ENCODE data around the gene ENO4.

DNA sequence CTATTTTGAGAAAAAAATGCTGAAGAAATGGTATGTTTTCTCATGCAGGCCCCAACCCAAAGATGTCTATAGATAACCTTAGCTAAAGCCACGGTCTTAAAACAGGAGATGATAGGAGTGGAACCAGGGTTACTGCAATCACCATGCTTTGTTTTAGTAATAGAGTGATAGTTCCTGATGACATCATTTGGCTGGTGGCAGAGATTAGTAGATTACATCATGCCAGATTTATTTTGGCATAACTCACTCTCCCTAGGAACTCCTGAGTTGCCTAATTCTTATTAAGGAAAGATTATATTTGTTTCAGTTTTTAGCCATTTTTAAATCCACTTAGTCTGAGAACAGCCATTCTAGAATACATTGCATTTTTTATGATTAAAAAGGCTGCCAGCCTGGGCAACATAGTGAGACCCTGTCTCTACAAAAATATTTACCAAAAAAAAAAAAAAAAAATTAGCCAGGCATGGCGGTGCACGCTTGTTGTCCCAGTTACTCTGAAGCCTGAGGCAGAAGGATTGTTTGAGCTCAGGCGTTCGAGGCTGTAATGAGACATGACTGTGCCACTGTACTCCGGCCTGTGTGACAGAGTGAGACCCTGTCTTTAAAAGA, 17.8 kb downstream of the ENO4 start:
- no peak for TF ChIP-seq SMC3 (IDR thresholded peaks at IDR 0.05; ENCODE audit: low read depth, low read length)
- TF ChIP-seq TCF12 (IDR thresholded peaks at IDR 0.05), result no peak
- TF ChIP-seq, protein P1, sequence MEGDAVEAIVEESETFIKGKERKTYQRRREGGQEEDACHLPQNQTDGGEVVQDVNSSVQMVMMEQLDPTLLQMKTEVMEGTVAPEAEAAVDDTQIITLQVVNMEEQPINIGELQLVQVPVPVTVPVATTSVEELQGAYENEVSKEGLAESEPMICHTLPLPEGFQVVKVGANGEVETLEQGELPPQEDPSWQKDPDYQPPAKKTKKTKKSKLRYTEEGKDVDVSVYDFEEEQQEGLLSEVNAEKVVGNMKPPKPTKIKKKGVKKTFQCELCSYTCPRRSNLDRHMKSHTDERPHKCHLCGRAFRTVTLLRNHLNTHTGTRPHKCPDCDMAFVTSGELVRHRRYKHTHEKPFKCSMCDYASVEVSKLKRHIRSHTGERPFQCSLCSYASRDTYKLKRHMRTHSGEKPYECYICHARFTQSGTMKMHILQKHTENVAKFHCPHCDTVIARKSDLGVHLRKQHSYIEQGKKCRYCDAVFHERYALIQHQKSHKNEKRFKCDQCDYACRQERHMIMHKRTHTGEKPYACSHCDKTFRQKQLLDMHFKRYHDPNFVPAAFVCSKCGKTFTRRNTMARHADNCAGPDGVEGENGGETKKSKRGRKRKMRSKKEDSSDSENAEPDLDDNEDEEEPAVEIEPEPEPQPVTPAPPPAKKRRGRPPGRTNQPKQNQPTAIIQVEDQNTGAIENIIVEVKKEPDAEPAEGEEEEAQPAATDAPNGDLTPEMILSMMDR (IDR thresholded peaks at IDR 0.05), result no peak
- TF ChIP-seq EP300 (IDR thresholded peaks at IDR 0.05; ENCODE audit: borderline replicate concordance in 1 of 2, low read depth in 1 of 2, low read length in 1 of 2), result no peak
- no peak for TF ChIP-seq RCOR1 (IDR thresholded peaks at IDR 0.05; ENCODE audit: low read length)
